Measurements from ENCODE around the gene NKG7.

DNA sequence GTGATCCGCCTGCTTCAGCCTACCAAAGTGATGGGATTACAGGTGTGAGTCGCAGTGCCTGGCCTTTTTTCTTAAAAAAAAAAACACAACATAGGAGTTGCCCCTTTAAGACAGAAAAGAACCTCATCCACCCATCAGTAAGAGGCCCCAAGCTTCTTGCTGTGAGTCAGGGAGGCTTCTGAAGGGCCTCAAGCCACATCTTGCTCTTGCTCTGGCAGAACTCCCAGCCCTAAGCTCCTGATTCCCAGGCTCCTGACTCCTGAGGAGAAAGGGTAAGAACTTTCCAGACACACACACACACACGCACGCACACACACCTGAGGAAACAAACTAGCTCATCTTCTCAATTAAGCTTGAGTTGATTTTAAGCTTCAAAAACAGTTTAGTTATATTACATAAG, 13.2 kb downstream of the NKG7 start:
- TF ChIP-seq, protein P1, sequence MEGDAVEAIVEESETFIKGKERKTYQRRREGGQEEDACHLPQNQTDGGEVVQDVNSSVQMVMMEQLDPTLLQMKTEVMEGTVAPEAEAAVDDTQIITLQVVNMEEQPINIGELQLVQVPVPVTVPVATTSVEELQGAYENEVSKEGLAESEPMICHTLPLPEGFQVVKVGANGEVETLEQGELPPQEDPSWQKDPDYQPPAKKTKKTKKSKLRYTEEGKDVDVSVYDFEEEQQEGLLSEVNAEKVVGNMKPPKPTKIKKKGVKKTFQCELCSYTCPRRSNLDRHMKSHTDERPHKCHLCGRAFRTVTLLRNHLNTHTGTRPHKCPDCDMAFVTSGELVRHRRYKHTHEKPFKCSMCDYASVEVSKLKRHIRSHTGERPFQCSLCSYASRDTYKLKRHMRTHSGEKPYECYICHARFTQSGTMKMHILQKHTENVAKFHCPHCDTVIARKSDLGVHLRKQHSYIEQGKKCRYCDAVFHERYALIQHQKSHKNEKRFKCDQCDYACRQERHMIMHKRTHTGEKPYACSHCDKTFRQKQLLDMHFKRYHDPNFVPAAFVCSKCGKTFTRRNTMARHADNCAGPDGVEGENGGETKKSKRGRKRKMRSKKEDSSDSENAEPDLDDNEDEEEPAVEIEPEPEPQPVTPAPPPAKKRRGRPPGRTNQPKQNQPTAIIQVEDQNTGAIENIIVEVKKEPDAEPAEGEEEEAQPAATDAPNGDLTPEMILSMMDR (IDR thresholded peaks at IDR 0.05) = no peak
- no peak for TF ChIP-seq POLR2A (IDR thresholded peaks at IDR 0.05)
